Progenitor cell of endocrine pancreas (in vitro differentiated cells): ENCODE results near the gene GPR137B. TPM values are rescaled to one million over a fixed set of nuclear protein-coding genes. Genes with fewer than 3 reads are reported as not detected.
A peak's percentile ranks its signal among the peaks of the same experiment; 100 is the strongest.

Experiments
- DNase-seq: peaks from one replicate; pipeline ENCODE4 v3.0.0; 2021; ENCODE audit warnings: low spot score; ENCODE audit not compliant: unreplicated experiment
- H3K27ac Mint-ChIP-seq: 2 replicates; pipeline ENCODE4 v1.8.0; 2021; ENCODE audit warnings: mild to moderate bottlenecking, moderate library complexity, mixed read lengths
- H3K27me3 Mint-ChIP-seq: 2 replicates; pipeline ENCODE4 v1.8.0; 2021; ENCODE audit warnings: mixed read lengths
- H3K36me3 Mint-ChIP-seq: 2 replicates; pipeline ENCODE4 v1.8.0; 2022; ENCODE audit warnings: mixed read lengths; ENCODE audit not compliant: insufficient read depth
- H3K4me1 Mint-ChIP-seq: 2 replicates; pipeline ENCODE4 v1.8.0; 2021; ENCODE audit warnings: low read depth, mixed read lengths
- H3K4me3 Mint-ChIP-seq: 2 replicates; pipeline ENCODE4 v1.8.0; 2021; ENCODE audit warnings: low read depth, mild to moderate bottlenecking, moderate library complexity, mixed read lengths
- H3K9me3 Mint-ChIP-seq: 2 replicates; pipeline ENCODE4 v1.8.0; 2021; ENCODE audit warnings: low read depth, mixed read lengths
- CTCF ChIP-seq: fragments of 200-600 bp; sonication (generic); IDR thresholded peaks from one replicate; pipeline ENCODE4 v1.5.0; 2021; ENCODE audit warnings: antibody characterized with exemption, mild to moderate bottlenecking; ENCODE audit not compliant: unreplicated experiment
- total RNA-seq: library from RNA; stranded (reverse); gene quantifications from 2 replicates; pipeline ENCODE4 v1.2.1, GENCODE V29; 2021

Gene GPR137B
- total RNA-seq, 1 donor from 2014 or later: 6.9 TPM

- H3K4me1 Mint-ChIP-seq: peaks cover 15% of the 10 kb centered on the region
- H3K36me3 Mint-ChIP-seq: no peaks in the 10 kb centered on the region
Observed at GRCh38 chr1:236172041-236172579, 29.8 kb downstream of the GPR137B start.

GRCh38 chr1:236173174-236173767 lies 30.9 kb downstream of the GPR137B start:
- no peaks in the 10 kb centered on the region for H3K36me3 Mint-ChIP-seq
- no peak overlapping the region for H3K4me3 Mint-ChIP-seq
- no peak overlapping the region for H3K27ac Mint-ChIP-seq
- H3K9me3 Mint-ChIP-seq: no peaks in the 10 kb centered on the region
- H3K27me3 Mint-ChIP-seq: peaks cover 3% of the 10 kb centered on the region
- peaks cover 15% of the 10 kb centered on the region for H3K4me1 Mint-ChIP-seq
- no peak for DNase-seq
- no peak for TF ChIP-seq CTCF

More at GRCh38 chr1:236172041-236172579, 29.8 kb downstream of the GPR137B start:
- peaks cover 3% of the 10 kb centered on the region for H3K27me3 Mint-ChIP-seq
- TF ChIP-seq CTCF: no peak
- no peak overlapping the region for H3K27ac Mint-ChIP-seq
- H3K4me3 Mint-ChIP-seq: no peak overlapping the region
- H3K9me3 Mint-ChIP-seq: no peaks in the 10 kb centered on the region
- DNase-seq: no peak

- no peak for DNase-seq
- peaks cover 2% of the 10 kb centered on the region for H3K36me3 Mint-ChIP-seq
- H3K9me3 Mint-ChIP-seq: no peaks in the 10 kb centered on the region
- TF ChIP-seq CTCF: no peak
- H3K27ac Mint-ChIP-seq: peak overlapping the region; percentile 12
- peaks cover 15% of the 10 kb centered on the region for H3K4me1 Mint-ChIP-seq
- peaks cover 3% of the 10 kb centered on the region for H3K27me3 Mint-ChIP-seq
- no peak overlapping the region for H3K4me3 Mint-ChIP-seq
Observed at GRCh38 chr1:236175642-236176336, 33.5 kb downstream of the GPR137B start.

GRCh38 chr1:236176337-236177336 lies 34.3 kb downstream of the GPR137B start:
- no peak for TF ChIP-seq CTCF
- H3K27me3 Mint-ChIP-seq: peaks cover 3% of the 10 kb centered on the region
- H3K36me3 Mint-ChIP-seq: peaks cover 4% of the 10 kb centered on the region
- peaks cover 15% of the 10 kb centered on the region for H3K4me1 Mint-ChIP-seq
- no peaks in the 10 kb centered on the region for H3K9me3 Mint-ChIP-seq
- no peak for DNase-seq
- no peak overlapping the region for H3K4me3 Mint-ChIP-seq
- H3K27ac Mint-ChIP-seq: peak overlapping the region; percentile 5

- no peak for DNase-seq
- H3K27ac Mint-ChIP-seq: no peak overlapping the region
- H3K27me3 Mint-ChIP-seq: peaks cover 3% of the 10 kb centered on the region
- peaks cover 4% of the 10 kb centered on the region for H3K36me3 Mint-ChIP-seq
- no peak for TF ChIP-seq CTCF
- peaks cover 15% of the 10 kb centered on the region for H3K4me1 Mint-ChIP-seq
- no peaks in the 10 kb centered on the region for H3K9me3 Mint-ChIP-seq
- no peak overlapping the region for H3K4me3 Mint-ChIP-seq
Observed at GRCh38 chr1:236179634-236180033, 37.3 kb downstream of the GPR137B start.
